Fibroblast of mammary gland (primary cell): Measurements from ENCODE around the gene SREBF1.

Experiments used
- DNase-seq: peaks from one replicate; pipeline ENCODE4 v3.0.0-alpha.2; 2010; ENCODE audit warnings: low read depth
- H3K4me3 ChIP-seq: 2 replicates; pipeline ENCODE4 v1.5.1; 2011; ENCODE audit warnings: low read depth, mild to moderate bottlenecking, low read length, moderate library complexity; ENCODE audit not compliant: control insufficient read depth
- CTCF ChIP-seq: conservative IDR thresholded peaks from 2 replicates; pipeline ENCODE4 v1.5.1; 2011; ENCODE audit warnings: low read depth, low read length, inconsistent platforms; ENCODE audit not compliant: control insufficient read depth, insufficient read depth

Gene SREBF1

GRCh38 chr17:17763136-17763535 is 73.7 kb downstream of the SREBF1 start:
- TF ChIP-seq CTCF: no peak
- no peak overlapping the region for H3K4me3 ChIP-seq
- no peak for DNase-seq

GRCh38 chr17:17762744-17763105 is 74.1 kb downstream of the SREBF1 start:
- TF ChIP-seq CTCF: no peak
- no peak overlapping the region for H3K4me3 ChIP-seq
- DNase-seq: no peak
